ENCODE measurements around the gene BBOX1.

DNA sequence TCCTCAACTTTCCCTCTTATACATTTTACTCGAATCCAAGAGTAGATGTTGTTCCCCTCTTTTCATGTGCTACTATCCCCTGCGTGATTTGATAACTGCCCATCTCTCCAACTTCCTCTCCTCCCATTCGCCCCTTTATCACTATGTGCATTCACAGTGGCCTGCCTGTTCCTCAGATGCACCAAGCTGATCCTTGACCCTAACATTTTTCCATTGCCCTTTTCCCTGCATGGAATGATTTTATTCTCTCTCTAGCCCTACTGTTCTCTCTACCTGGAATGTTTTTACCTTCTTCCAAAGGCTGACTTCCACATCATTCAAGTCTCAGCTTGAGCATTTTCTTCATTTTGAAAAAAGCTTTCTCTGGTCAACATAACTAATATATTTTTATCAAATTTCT lies 15.8 kb upstream of the BBOX1 start:
- no peak for TF ChIP-seq CTCF (IDR thresholded peaks at IDR 0.05; ENCODE audit: low read depth, low read length, poor library complexity, severe bottlenecking)
- TF ChIP-seq EZH2phosphoT487 (IDR thresholded peaks at IDR 0.05; ENCODE audit: borderline replicate concordance, low read length) = no peak
